NCI-H1436 (cell line): Measurements from ENCODE around the gene CYP4F8.
"Not testable (repeated sequence)": the region's sequence is repeated elsewhere in the genome, so short reads cannot be mapped to it uniquely, and the experiment has no call there.

Source experiments
- DNase-seq: peaks from one replicate; lab custom pipeline; 2025; lab: John Stamatoyannopoulos, UW

CYP4F8 gene

GRCh38 chr19:15614507-15615379, at the start of gene CYP4F8:
TSS of gene CYP4F8 (plus strand) at chr19:15615218. CDS start at chr19:15615617, 399 bp downstream.
- DNase-seq: no peak

GRCh38 chr19:15570420-15570819, 44.6 kb upstream of the CYP4F8 start:
- DNase-seq: no peak

- no peak for DNase-seq
These were observed 39.6 kb upstream of the CYP4F8 start for GRCh38 chr19:15575406-15575805.

- no peak for DNase-seq
These were observed 38.4 kb upstream of the CYP4F8 start for GRCh38 chr19:15576526-15577156.

GRCh38 chr19:15577184-15577771, 37.7 kb upstream of the CYP4F8 start:
- no peak for DNase-seq

GRCh38 chr19:15583346-15583745, 31.7 kb upstream of the CYP4F8 start:
- DNase-seq: no peak

GRCh38 chr19:15584095-15584494, 30.9 kb upstream of the CYP4F8 start:
- DNase-seq: no peak

- peak; percentile 49 for DNase-seq
These were observed 30.4 kb upstream of the CYP4F8 start for GRCh38 chr19:15584541-15585115.

GRCh38 chr19:15587663-15588062, 27.4 kb upstream of the CYP4F8 start:
- DNase-seq: no peak

GRCh38 chr19:15588265-15588664, 26.8 kb upstream of the CYP4F8 start:
- DNase-seq: no peak

- DNase-seq: no peak
These were observed 25.1 kb upstream of the CYP4F8 start for GRCh38 chr19:15589760-15590451.

- no peak for DNase-seq
These were observed 23.2 kb upstream of the CYP4F8 start for GRCh38 chr19:15591796-15592195.

GRCh38 chr19:15592506-15592905, 22.5 kb upstream of the CYP4F8 start:
- DNase-seq: not testable (repeated sequence)

GRCh38 chr19:15593766-15594165, 21.3 kb upstream of the CYP4F8 start:
- DNase-seq: not testable (repeated sequence)

- no peak for DNase-seq
These were observed 19.9 kb upstream of the CYP4F8 start for GRCh38 chr19:15595069-15595468.

GRCh38 chr19:15607978-15608925, 6.8 kb upstream of the CYP4F8 start:
- not testable (repeated sequence) for DNase-seq

- DNase-seq: no peak
These were observed 5.8 kb upstream of the CYP4F8 start for GRCh38 chr19:15609261-15609660.

GRCh38 chr19:15612342-15612741, 2.7 kb upstream of the CYP4F8 start:
- DNase-seq: no peak

GRCh38 chr19:15613338-15613737, 1.7 kb upstream of the CYP4F8 start:
- DNase-seq: no peak

- no peak for DNase-seq
These were observed 508 bp downstream of the CYP4F8 start for GRCh38 chr19:15615526-15615925.

GRCh38 chr19:15616183-15616582, 1.2 kb downstream of the CYP4F8 start:
- no peak for DNase-seq
